ENCODE measurements around the gene NCAPH2. TPM values are rescaled to one million over a fixed set of nuclear protein-coding genes. Genes with fewer than 3 reads are reported as not detected.

Gene NCAPH2
- total and polyA plus RNA-seq, 7 donors: 19.2 to 26.3 (median 22.0) TPM

DNA sequence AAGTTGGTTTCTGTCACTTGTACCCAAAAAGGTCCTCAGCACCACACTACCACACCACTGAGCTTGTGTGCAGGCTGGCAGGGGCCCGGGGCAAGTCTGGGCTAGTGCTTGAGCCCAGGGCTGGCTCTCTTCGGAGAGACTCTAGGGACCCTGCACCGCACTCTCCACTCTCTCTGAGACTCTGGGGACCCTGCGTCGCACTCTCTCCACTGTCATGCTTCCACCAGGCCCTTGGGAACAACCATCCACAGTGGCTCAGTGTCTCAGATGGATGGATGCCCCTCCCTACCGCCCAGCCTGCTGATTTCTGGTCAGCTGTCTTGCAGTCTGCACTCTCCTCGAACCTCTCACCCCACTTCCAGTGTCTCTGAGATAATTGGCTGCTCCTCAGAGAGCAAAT lies 31.2 kb upstream of the NCAPH2 start:
- intact Hi-C loops (cut with DNase I): no loop called here
- H3K36me3 ChIP-seq (ENCODE audit: insufficient read depth in 1 of 2, low read depth in 1 of 2): no peaks in the 10 kb centered on the region
- TF ChIP-seq, protein P1, sequence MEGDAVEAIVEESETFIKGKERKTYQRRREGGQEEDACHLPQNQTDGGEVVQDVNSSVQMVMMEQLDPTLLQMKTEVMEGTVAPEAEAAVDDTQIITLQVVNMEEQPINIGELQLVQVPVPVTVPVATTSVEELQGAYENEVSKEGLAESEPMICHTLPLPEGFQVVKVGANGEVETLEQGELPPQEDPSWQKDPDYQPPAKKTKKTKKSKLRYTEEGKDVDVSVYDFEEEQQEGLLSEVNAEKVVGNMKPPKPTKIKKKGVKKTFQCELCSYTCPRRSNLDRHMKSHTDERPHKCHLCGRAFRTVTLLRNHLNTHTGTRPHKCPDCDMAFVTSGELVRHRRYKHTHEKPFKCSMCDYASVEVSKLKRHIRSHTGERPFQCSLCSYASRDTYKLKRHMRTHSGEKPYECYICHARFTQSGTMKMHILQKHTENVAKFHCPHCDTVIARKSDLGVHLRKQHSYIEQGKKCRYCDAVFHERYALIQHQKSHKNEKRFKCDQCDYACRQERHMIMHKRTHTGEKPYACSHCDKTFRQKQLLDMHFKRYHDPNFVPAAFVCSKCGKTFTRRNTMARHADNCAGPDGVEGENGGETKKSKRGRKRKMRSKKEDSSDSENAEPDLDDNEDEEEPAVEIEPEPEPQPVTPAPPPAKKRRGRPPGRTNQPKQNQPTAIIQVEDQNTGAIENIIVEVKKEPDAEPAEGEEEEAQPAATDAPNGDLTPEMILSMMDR (IDR thresholded peaks at IDR 0.05): no peak
- peaks cover 24% of the 10 kb centered on the region for H3K4me1 ChIP-seq
- H3K4me3 ChIP-seq: no peak overlapping the region
- no peak for DNase-seq
- no peak for ATAC-seq
- H3K9me3 ChIP-seq: no peaks in the 10 kb centered on the region
- H3K27ac ChIP-seq: no peak overlapping the region
- 72 to 76% (median 75%) methylated on average over 7 of the region's 7 CpGs for WGBS, 3 donors
- peaks cover 0 to 28% (median 17%) of the 10 kb centered on the region in 3 donors for H3K27me3 ChIP-seq (ENCODE audit: insufficient read depth in 3 of 3, low read length in 2 of 3)

GRCh38 chr22:50477923-50478322 lies 30.1 kb upstream of the NCAPH2 start:
- Histone ChIP-seq H3K9me3 (no peaks in the 10 kb centered on the region), H3K36me3 (ENCODE audit: insufficient read depth in 1 of 2, low read depth in 1 of 2) (no peaks in the 10 kb centered on the region), H3K4me3 (no peak overlapping the region), H3K27ac (no peak overlapping the region), H3K4me1 (peaks cover 14% of the 10 kb centered on the region), H3K27me3 (ENCODE audit: insufficient read depth in 3 of 3, low read length in 2 of 3) (peaks cover 0 to 39% (median 22%) of the 10 kb centered on the region in 3 donors)
- TF ChIP-seq, protein P1 (IDR thresholded peaks at IDR 0.05): no peak
- no peak for DNase-seq
- no peak for ATAC-seq
- intact Hi-C loops (cut with DNase I): no loop called here
- WGBS, 3 donors: 73 to 82% (median 78%) methylated on average over 12 of the region's 12 CpGs

- intact Hi-C loops (cut with DNase I): no loop called here
- H3K9me3 ChIP-seq: no peaks in the 10 kb centered on the region
- DNase-seq: no peak
- no peak overlapping the region for H3K4me3 ChIP-seq
- peaks cover 4% of the 10 kb centered on the region for H3K4me1 ChIP-seq
- no peaks in the 10 kb centered on the region for H3K36me3 ChIP-seq (ENCODE audit: insufficient read depth in 1 of 2, low read depth in 1 of 2)
- WGBS, 3 donors: 60 to 74% (median 64%) methylated on average over 11 of the region's 11 CpGs
- H3K27me3 ChIP-seq (ENCODE audit: insufficient read depth in 3 of 3, low read length in 2 of 3): peaks cover 0 to 54% (median 25%) of the 10 kb centered on the region in 3 donors
- ATAC-seq: no peak
- H3K27ac ChIP-seq: no peak overlapping the region
- TF ChIP-seq, protein P1 (IDR thresholded peaks at IDR 0.05): no peak
Observed at GRCh38 chr22:50479721-50480120, 28.3 kb upstream of the NCAPH2 start.

GRCh38 chr22:50481045-50481439 lies 27.0 kb upstream of the NCAPH2 start:
- no peaks in the 10 kb centered on the region for H3K36me3 ChIP-seq (ENCODE audit: insufficient read depth in 1 of 2, low read depth in 1 of 2)
- ATAC-seq (peak in 2 of 4 donors; percentile 7 to 14), DNase-seq (no peak)
- TF ChIP-seq, protein P1 (IDR thresholded peaks at IDR 0.05): no peak
- peaks cover 4% of the 10 kb centered on the region for H3K4me1 ChIP-seq
- no peak overlapping the region for H3K27ac ChIP-seq
- peak overlapping the region; percentile 56 for H3K4me3 ChIP-seq
- 3 to 4% (median 3%) methylated on average over 33 to 45 of the region's 45 CpGs for WGBS, 3 donors
- intact Hi-C loops (cut with DNase I): no loop called here
- peaks cover 0 to 54% (median 26%) of the 10 kb centered on the region in 3 donors for H3K27me3 ChIP-seq (ENCODE audit: insufficient read depth in 3 of 3, low read length in 2 of 3)
- H3K9me3 ChIP-seq: no peaks in the 10 kb centered on the region

Data from psoas muscle (tissue), 8 donors.